Medulla oblongata (tissue), 1 donor: ENCODE results near the gene PCNA.
"Not testable (repeated sequence)": the region's sequence is repeated elsewhere in the genome, so short reads cannot be mapped to it uniquely, and the experiment has no call there.

Experiments used
- DNase-seq: peaks from one replicate; pipeline ENCODE4 v3.0.0-alpha.2; 2015; ENCODE audit errors: extremely low spot score

PCNA gene

DNA sequence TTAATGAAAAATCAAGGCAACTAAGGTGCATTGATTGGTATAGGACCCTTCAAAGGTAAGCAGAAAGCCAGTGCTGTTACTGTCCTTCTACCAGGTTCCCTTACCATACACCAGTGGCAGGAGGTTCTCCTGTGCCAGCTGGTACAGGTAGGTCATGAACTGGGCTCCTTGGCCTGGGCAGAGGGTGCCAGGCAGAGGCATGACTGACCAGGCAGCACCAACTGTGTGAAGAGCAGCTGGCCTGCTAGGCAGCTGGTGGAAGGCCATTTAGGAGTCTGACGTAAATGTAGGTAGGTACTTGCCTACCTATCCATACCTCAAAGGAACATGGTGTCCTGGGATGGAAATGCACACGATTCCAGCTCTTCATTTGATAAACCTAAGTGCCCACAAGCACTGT lies 23.3 kb downstream of the PCNA start:
- no peak for DNase-seq

DNA sequence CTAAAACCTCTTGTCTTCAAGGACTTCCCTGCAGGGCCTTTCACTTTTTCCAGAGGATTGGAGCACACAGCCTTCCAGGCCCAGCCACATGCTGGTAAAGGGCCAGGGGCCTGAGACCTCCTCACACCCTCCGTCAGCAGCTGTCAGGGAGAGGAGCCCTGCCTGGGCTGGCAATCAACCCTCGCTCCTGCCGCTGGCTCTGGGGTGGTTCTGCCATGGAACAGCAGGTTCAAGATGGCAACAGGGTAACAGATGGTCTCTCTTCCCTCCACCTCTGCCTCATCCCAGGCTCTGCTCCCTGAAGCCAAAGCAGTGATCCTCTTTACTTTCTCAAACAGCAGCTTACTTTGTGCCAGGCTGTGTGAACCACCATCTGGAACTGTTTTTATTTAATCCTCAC lies 23.8 kb downstream of the PCNA start:
- no peak for DNase-seq

DNA sequence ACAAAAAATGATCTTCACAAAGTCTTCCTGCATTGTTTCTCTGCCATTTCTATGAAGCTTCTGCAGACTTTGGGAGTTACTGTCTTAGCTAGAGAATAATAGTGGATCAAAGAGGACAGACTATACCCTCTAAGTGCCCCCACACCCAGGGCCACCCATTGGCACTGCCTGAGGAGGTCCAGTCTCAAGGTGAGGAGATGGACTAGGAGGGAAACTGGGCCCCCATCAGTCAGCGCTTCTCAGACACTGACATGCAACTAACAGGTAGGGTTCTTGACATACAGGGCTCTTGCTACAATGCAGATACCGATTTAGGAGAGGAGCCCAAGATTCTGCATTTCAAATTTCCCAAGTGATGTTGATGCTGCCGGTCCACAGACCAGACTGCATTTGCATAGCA lies 24.3 kb downstream of the PCNA start:
- DNase-seq = no peak

DNA sequence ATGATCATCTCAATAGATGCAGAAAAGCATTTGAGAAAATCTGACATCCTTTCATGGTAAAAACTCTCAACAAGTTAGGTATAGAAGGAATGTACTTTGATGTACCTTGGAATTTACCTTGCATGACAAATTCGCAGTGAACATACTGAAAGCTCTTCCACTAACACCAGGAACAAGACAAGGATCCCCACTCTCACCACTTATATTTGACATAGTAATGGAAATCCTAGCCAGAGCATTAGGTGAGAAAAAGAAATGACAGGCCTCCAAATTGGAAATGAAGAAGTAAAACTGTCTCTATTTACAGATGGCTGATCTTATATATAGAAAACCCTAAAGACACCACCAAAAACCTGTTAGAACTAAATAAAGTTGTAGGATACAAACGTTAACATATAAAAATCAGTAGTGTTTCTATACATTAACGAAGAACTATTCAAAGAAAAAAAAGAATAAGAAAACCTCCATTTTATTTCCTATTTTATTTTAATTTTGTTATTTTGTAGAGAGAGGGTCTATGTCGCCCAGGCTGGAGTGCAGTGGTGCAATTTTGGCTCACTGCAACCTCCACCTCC lies 26.9 kb downstream of the PCNA start:
- DNase-seq = no peak

DNA sequence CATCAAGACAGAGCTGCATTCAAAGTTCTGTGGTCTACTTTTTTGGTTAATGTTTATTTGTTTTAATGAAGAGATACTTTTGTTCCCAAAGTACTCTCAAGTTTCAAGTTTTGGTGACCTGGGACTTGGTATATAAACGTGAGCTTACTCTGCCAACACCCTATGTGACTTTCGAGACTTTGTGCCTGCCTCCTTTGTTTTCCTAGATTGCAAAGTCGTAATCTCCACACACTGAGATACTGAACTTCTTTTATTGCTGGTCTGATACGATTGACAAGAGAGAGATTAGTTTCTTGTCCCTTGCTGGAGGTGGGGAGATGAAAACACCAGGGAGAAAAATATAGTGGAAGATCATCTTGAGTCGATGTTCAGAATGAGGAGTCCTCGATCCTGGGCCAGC lies 27.9 kb downstream of the PCNA start:
- DNase-seq = no peak

DNA sequence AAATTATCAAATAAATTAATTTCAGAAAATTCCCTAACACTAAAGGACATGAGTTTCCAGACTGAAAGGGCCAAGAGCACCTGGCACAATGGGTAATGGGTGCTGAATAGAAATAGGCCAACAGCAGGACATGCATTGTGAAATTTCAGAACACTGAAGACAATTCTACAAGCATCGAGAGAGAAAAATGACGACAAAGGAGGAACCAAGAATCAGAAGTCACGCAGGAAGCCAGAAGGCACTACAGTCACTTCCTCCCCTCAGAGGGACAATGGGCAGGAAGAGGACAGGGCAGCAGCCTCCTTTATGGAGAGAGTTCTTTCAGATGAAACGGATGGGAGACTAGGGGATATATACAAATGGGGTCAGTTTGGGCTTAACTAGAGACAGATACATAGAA lies 29.6 kb downstream of the PCNA start:
- DNase-seq = peak; percentile 85

DNA sequence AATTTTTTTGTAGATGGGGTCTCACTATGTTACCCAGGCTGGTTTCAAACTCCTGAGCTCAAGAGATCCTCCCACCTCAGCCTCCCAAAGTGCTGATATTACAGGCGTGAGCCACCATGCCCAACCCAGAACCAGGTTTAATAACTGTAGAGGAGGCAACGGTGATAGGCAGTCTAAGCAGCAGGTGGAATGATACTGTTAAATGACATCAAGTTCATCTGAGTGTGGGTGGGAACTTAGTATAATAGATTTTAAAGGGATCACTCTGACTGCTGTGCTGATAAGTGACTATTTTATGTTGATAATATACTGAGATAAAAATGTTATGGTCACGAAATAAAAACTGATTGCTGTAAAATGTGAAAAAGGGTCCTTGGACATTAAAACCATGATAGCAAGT lies 31.1 kb downstream of the PCNA start:
- DNase-seq = no peak

DNA sequence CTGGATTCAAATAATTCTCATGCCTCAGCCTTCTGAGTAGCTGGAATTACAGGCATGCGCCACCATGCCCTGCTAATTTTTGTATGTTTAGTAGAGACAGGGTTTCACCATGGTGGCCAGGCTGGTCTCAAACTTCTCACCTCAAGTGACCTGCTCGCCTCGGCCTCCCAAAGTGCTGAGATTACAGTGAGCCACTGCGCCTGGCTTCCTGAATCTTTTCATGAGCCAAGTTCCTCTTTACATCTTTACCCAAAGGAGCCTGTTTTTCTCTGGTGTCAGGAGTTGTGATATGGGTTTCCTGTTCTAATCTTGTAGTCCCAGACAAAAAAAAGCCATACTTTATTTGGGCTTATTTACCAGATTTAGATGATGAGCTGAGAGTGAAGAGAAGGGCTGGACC lies 34.4 kb downstream of the PCNA start:
- DNase-seq = peak; percentile 75

DNA sequence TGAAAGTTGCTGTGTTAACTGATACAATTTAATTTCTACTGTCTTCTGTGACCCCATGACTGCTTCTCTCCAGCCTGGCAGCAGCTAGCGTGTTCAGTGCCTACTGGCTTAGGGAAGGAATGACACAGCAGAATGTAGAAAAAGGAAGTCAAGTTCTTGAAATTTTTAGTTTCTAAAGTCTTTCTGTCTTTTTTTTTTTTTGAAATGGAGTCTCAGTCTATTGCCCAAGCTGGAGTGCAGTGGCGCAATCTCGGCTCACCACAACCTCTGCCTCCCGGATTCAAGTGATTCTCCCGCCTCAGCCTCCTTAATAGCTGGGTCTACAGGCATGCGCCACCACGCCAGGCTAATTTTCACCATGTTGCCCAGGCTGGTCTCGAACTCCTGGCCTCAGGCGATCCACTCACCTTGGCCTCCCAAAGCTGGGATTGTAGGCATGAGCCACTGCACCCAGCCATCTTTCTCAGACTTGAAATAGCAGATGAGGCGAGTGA lies 39.3 kb downstream of the PCNA start:
- DNase-seq = peak; percentile 90

DNA sequence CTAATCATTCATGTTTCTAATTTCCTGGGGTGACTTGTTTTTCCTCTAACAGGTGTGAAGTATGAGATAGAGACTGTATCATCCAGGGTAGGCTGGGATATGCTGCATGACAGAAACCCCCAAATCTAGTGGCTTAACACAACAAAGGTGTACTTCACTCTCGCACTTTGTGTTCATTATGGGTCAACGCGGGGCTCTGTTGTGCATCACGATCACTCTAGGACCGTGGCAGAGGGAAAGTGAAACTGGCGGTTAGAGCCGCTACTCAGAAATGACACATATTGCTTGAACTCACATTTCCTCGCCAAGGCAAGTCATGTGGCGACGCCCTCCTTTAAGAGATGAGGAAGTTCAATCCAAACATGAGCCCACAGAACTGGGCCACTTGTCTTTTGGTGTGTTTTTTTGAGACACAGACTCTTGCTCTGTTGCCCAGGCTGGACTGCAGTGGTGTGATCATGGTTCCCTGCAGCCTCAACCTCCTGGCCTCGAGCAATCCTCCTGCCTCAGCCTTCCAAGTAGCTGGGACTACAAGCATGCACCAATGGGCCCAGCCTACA lies 41.3 kb downstream of the PCNA start:
- DNase-seq = peak; percentile 90

DNA sequence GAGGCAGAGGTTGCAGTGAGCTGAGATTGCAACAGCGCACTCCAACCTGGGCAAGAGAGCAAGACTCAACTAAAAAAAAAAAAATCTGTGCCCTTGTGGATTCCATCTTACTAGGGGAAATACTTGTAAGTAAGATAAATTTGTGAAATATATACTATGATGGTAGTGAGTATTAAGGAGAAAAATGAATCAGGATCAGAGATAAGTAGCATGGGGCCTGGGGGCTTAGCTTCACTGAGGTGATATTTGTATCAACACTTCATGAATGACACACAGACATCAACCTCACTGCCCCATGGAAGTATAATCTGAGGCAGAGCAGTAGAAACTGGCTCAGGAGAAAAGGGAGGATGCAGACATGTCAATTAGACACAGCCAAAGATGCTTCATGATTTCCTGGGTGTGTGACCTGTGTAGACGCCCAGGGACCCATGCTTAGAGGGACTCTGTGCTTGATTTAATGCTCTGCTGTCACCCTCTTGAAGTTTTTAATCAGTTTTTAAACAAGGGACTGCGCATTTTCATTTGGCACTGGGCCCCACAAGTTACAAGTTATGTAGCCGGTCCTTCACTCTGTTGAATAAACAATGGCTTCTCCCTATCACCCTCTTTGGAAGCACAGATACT lies 41.9 kb downstream of the PCNA start:
- DNase-seq = no peak

DNA sequence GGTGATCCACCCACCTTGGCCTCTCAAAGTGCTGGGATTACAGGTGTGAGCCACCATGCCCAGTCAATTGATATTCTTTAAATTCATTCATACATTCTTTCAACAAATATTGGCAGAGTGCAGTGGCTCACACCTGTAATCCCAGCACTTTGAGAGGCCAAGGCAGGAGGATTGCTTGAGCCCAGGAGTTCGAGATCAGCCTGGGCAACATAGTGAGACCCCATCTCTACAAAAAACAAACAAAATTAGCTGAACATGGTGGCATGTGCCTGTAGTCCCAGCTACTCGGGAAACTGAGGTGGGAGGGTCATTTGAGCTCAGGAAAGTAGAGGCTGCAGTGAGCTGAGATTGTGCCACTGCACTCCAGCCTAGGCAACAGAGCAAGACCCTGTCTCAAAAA lies 42.8 kb downstream of the PCNA start:
- DNase-seq = not testable (repeated sequence)

DNA sequence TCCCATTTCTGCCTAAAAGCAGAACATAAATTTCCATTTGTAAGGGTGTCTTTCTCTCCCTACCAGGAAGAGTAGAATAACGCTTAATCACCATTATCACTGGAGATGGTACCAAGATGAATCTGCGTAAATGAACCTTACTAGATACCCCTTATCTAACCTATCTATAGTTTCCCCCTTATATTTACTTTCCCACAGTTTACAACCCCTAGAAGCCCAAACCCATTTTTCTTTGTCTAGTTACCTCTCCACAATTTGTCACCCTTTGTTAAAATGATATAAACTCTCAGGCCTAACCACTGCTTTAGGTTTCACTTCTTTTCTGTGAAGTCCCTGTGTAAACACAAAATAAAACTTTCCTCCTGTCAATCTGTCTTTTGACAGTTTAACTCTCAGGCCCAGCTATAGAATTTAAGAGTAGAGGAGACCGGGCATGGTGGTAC lies 45.5 kb downstream of the PCNA start:
- no peak for DNase-seq

DNA sequence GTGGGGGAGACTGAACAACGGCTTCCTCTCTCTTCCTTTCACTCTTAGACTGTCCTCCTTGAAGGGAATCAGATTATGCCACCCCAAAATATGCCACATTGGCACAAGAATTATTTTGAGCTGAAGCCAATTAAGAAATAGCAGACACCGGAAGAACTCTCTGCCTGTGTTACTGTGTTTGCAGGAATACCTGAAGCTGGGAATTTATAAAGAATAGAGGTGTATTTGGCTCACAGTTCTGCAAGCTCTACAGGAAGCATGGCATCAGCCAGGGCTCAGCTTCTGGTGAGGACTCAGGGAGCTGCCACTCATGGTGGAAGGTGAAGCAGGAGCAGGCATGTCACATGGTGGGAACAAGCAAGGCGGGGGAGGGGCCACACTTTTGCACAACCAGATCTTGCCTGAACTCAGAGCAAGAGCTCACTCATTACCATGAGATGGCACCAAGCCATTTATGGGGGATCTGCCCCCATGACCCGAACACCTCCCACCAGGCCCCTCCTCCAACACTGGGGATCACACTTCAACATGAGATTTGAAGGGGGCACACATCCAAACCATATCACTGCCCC lies 46.0 kb downstream of the PCNA start:
- no peak for DNase-seq

DNA sequence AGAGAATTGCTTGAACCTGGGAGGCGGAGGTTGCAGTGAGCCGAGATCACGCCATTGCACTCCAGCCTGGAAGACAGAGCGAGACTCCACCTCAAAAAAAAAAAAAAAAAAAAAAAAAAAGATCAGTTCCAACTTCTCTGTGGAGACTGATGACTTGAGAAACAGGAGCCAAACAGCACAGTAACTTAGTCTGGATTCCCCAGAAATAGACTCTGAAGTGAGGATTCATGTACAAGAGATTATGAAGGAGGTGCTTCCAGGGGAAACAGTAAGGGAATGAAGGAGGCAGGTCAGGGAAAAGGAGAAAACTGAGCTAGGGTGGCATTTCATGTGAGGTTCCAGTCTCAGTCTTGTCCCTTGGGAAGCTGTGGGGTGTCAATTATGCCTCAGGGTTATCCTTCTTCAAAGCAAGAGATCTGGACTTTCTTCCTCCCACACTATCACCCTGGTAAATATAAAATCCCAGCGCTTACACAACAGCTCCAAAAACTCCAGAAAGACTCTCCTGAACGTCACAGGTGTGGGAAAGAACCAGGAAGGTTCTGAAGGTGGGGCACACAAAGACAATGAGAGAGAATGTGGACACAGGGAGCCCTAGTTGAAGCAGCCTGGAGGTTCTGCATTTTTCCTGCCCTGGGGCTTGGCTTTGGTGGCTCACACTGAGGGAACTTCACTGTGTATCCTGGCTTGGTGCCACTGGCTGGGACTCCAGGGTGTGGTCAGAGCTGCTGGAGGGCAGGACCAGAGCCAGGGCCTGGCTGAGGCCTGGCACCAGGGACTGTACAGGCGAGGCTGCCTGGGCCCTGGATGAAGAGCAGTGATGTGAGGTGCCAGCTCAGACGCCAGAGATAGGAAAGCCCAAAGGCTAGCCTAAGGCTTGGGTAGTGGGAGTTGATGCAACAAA lies 46.8 kb downstream of the PCNA start:
- DNase-seq = peak; percentile 85

DNA sequence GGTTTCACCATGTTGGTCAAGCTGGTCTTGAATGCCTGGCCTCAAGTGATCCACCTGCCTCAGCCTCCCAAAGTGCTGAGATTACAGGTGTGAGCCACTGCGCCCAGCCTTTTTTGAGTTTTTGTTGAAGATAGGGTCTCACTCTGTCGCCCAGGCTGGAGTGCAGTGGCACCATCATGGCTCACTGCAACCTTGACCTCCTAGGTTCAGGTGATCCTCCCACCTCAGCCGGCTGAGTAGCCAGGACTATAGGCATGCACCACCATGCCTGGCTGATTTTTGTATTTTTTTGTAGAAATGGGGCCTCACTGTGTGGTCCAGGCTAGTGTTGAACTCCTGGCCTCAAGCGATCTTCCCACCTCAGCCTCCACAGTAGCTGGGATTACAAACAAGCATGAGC lies 47.8 kb downstream of the PCNA start:
- DNase-seq = not testable (repeated sequence)

DNA sequence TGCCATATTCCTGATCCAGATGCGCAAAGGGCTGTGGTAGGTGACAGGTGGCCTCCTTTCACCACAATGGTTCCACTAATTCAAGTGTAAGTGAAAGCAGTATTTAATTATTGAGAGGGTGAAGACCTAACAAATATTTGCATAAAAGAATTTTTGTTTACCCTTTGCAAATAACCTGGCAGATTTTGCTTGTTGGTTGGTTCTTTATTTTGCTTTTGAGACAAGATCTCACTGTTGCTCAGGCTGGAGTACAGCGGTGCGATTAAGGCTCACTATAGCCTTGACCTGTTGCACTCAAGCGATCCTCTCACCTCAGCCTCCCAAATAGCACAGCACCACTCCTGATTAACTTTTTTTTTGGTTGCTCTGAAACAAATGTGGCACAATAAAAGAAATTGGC lies 49.2 kb downstream of the PCNA start:
- no peak for DNase-seq

DNA sequence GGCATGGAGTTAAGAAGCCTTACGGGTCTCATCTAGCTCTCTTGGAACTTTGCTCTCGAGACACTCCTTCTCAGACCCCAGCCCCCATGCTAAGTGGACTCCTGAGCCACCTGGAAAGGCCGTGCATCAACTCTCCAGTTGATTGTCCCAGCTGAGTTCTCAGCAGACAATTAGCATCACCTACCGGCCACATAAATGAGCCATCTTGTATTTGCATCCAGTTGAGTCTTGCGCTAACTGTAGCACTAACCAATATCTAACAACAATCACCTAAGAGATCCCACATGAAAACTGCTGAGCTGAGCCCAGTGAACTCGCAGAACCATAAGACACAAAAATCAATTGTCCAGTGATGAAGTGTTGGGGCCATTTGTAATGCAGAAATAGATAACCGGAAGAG lies 49.7 kb downstream of the PCNA start:
- no peak for DNase-seq

DNA sequence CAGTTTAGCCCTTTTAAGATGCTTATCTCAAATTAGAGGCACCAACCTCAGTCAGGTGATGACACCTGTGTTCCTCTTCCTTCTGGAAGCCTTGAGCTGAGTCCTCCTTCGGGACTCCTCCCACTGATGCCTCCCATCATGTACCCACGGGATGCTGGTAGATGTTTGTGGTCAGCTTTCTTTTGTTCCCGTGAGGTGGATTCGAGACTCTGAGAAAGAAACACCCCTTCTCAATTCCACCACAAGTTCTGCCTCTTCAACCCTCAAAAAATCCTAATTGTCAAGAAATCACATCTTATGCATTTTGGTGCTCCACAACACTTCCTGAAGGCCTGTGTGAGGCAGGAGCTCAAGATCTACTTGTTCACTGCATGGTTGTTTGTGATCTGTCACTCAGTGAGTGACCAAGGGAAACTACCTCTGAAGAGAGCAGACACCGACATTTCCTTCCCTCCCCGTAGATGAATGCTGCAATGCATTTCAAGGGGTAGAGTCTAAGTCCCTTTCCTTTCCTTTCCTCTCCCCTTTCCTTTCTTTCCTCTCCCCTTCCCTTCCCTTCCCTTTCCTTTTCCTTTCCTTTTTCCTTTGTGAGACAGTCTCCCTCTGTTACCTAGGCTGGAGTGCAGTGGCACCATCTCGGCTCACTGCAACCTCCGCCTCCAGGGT lies 50.5 kb downstream of the PCNA start:
- no peak for DNase-seq

DNA sequence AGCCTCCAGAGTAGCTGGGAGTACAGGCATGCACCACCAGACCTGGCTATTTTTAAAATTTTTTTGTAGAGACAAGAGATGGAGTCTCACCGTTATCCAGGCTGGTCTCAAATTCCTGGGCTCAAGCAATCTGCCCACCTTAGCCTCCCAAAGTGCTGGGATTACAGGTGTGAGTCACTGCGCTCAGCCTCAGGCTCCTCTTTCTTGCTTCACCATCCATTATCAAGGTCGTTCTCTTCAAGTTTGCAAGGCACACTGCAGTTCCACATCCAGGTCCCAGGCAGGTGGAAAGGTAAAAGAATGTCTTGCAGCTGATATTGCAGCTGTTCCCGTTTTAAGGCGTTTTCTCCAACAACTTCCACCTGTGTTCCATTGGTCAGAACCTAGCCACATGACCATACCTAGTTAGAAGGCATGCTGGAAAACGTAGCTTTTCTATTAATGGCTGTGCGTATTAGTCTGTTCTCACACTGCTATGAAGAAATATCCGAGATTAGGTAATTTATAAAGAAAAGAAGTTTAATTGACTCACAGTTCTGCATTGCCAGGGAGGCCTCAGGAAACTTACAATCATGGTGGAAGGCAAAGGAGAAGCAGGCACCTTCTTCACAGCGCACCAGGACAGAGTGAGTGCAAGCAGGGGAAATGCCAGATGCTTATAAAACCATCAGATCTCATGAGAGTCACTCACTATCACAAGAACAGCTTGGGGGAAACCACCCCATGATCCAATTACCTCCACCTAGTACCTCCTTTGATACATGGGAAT lies 51.7 kb downstream of the PCNA start:
- DNase-seq = no peak

DNA sequence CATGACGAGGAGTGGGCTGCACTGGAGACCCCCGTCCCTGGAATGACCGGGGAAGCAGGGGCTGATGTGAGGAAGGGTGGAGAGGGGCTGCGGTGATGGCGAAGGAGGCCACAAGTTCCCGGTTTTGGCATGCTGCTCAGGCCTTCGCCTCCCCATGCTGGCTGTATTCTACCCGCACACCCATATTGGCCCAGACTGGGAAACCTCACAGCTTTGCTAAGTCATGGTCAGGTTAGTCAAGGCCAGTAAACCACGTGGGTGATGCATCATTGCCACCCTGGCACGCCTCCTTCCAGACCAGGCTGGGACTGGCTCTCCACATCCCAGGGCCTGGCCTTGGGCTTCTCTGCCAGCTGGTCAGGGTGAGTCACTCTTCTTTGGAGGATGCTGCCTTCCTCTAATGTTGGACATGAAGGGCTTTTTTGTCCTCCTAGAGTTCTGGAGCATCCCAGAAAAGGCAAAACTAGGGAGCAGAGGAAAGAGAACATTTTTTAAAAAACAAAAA lies 53.8 kb downstream of the PCNA start:
- no peak for DNase-seq
